Adipose tissue (tissue), 3 donors: ENCODE results near the gene PSMD9. TPM values are rescaled to one million over a fixed set of nuclear protein-coding genes. Genes with fewer than 3 reads are reported as not detected.

Experiments used
- H3K27ac ChIP-seq: one replicate; pipeline ENCODE4 v1.5.1; 2013; ENCODE audit warnings: low read depth, low read length
- WGBS, 3 donors: extraction: QIAGEN DNeasy Blood & Tissue Kit; methylation state at CpG; one replicate each; pipeline ENCODE4 v1.1.7; 2013; 5-methylcytosine and 5-hydroxymethylcytosine counted together
- polyA plus RNA-seq, 3 donors: library from polyadenylated mRNA; stranded (reverse); fragments of 200-250 nt; gene quantifications; one replicate each; pipeline ENCODE4 v1.2.3, GENCODE V29; 2013
- donor health status: healthy with polysubstance abuse.
- donor health status: Bipolar disorder and iron deficiency.
- donor health status: healthy.

Gene PSMD9
- polyA plus RNA-seq, 3 donors, result 68.6 to 95.9 (median 77.6) TPM

GRCh38 chr12:121939992-121940766 lies 51.6 kb downstream of the PSMD9 start:
- 77 to 93% (median 92%) methylated on average over 4 of the region's 4 CpGs for WGBS, 3 donors
- H3K27ac ChIP-seq, result no peak overlapping the region

- WGBS, 3 donors, result 94 to 96% (median 95%) methylated on average over 15 of the region's 15 CpGs
- H3K27ac ChIP-seq, result no peak overlapping the region
Observed at GRCh38 chr12:121942145-121942718, 53.6 kb downstream of the PSMD9 start.

- H3K27ac ChIP-seq, result no peak overlapping the region
Observed at GRCh38 chr12:121943926-121944325, 55.3 kb downstream of the PSMD9 start.

GRCh38 chr12:121946313-121947025 lies 57.9 kb downstream of the PSMD9 start:
- H3K27ac ChIP-seq, result no peak overlapping the region
- 94 to 97% (median 95%) methylated on average over 2 of the region's 2 CpGs for WGBS, 3 donors

- WGBS, 3 donors, result 78 to 92% (median 80%) methylated on average over 2 of the region's 2 CpGs
Observed at GRCh38 chr12:121947981-121948380, 59.4 kb downstream of the PSMD9 start.

GRCh38 chr12:121949648-121950397 lies 61.2 kb downstream of the PSMD9 start:
- WGBS, 3 donors, result 70 to 77% (median 77%) methylated on average over 4 of the region's 4 CpGs

More at GRCh38 chr12:121947981-121948380, 59.4 kb downstream of the PSMD9 start:
- H3K27ac ChIP-seq, result no peak overlapping the region

GRCh38 chr12:121953117-121953692 lies 64.6 kb downstream of the PSMD9 start:
- 65 to 96% (median 94%) methylated on average over 4 of the region's 4 CpGs for WGBS, 3 donors
- H3K27ac ChIP-seq, result no peak overlapping the region

More at GRCh38 chr12:121949648-121950397, 61.2 kb downstream of the PSMD9 start:
- no peak overlapping the region for H3K27ac ChIP-seq

- WGBS, 3 donors, result 54 to 87% (median 73%) methylated on average over 3 of the region's 3 CpGs
- H3K27ac ChIP-seq, result no peak overlapping the region
Observed at GRCh38 chr12:121953695-121954094, 65.1 kb downstream of the PSMD9 start.

- no peak overlapping the region for H3K27ac ChIP-seq
- 82 to 89% (median 89%) methylated on average over 13 of the region's 13 CpGs for WGBS, 3 donors
Observed at GRCh38 chr12:121955258-121956237, 67.0 kb downstream of the PSMD9 start.

GRCh38 chr12:121957861-121958515 lies 69.4 kb downstream of the PSMD9 start:
- 72 to 90% (median 84%) methylated on average over 6 of the region's 6 CpGs for WGBS, 3 donors
- no peak overlapping the region for H3K27ac ChIP-seq

- H3K27ac ChIP-seq, result no peak overlapping the region
- 74 to 80% (median 75%) methylated on average over 21 of the region's 21 CpGs for WGBS, 3 donors
Observed at GRCh38 chr12:121958541-121959240, 70.1 kb downstream of the PSMD9 start.

- WGBS, 3 donors, result 89 to 99% (median 96%) methylated on average over 7 of the region's 7 CpGs
- no peak overlapping the region for H3K27ac ChIP-seq
Observed at GRCh38 chr12:121960541-121960940, 72.0 kb downstream of the PSMD9 start.

GRCh38 chr12:121961195-121961879 lies 72.7 kb downstream of the PSMD9 start:
- H3K27ac ChIP-seq, result no peak overlapping the region
- WGBS, 3 donors, result 77 to 89% (median 85%) methylated on average over 5 of the region's 5 CpGs

- 80 to 88% (median 86%) methylated on average over 15 of the region's 15 CpGs for WGBS, 3 donors
- H3K27ac ChIP-seq, result no peak overlapping the region
Observed at GRCh38 chr12:121963341-121964018, 74.9 kb downstream of the PSMD9 start.
